GM19328 (cell line): ENCODE data around the gene NINJ2.

Experiments used
- ATAC-seq: cut with Tn5 transposase; IDR thresholded peaks from one replicate; pipeline ENCODE4 v1.9.1; 2021; ENCODE audit warnings: mild to moderate bottlenecking, moderate library complexity; ENCODE audit not compliant: unreplicated experiment

Gene NINJ2

GRCh38 chr12:535396-535795 is 127.8 kb downstream of the NINJ2 start:
- ATAC-seq = no peak

DNA sequence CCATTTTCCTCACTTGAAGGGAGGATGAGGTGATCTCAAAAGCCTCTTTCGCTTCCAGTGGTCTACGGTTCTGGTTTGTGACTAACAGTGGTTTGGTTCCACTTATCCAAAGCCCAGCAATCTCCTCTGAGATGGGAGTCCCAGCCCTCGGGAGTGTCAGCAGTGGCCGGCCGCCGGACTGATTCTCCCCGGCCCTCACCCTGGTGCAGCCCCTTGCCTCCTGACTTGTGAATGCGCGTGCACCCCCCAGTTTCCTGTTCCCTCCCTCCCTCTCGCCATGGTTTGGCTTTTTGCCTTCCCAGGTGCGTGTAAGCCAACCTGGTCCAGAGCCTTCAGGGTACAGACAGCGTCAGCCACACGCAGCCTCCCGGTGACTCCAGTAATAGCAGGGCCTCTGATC is 129.0 kb downstream of the NINJ2 start:
- ATAC-seq = no peak

DNA sequence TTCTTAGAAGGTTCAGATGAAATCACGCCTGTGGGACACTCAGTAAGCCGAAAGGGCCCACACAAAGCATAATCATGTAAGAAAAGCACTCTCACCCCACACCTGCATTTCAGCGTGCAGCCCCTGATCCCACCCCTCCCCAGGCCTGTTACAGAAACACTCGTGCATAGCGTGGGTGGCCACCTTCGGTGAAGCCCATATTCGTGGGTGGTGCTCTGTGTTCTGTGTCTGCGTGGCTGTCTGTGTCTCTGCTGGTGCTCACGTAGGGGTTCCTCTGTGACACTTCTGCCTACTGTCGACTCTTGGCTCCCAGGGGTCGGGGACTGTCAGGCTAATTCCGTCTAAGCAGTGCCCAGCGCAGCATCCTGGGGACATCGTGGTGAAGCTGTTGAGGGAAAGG is 129.5 kb downstream of the NINJ2 start:
- no peak for ATAC-seq

- ATAC-seq = no peak
Observed at GRCh38 chr12:532908-533565, 130.2 kb downstream of the NINJ2 start.

GRCh38 chr12:531951-532585 is 131.2 kb downstream of the NINJ2 start:
- no peak for ATAC-seq

DNA sequence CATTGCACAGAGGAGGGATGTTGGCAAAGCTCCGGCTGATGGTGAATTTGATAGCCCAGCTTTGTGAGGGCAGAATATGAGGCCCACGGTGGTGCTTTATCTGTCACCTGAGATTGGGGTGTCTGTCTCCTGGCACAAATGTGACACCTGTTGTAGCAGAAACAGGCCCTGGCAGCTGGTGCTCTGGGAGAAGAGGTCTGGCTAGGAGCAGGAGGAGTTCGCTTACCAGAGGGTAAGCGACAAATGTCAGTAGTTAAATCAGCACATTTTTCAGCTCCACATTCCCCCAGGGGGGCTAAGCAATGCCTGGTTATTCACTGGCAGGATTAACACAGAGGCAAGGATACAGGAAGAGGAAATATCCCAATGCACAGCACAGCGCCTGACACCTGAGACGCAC is 132.4 kb downstream of the NINJ2 start:
- no peak for ATAC-seq

DNA sequence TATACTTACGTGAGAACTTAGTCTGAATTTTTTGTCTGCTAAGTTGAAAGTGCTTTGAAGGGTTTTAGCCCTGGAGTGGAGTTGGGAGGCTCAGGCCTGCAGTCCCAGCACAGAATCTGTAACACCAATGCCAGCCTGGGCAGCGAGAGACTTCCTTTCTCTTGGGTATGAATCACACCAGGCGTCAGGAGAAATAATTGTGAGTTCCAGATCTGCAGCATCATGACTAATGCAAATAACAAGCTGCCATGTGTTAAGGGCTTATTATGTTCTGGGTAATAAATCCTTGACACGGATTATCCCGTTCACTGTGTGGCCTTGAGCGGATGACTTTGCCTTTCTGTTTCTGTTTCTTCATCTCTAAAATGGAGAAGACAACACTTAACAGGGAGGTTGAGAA is 132.9 kb downstream of the NINJ2 start:
- ATAC-seq = no peak

GRCh38 chr12:527729-528128 is 135.5 kb downstream of the NINJ2 start:
- no peak for ATAC-seq

DNA sequence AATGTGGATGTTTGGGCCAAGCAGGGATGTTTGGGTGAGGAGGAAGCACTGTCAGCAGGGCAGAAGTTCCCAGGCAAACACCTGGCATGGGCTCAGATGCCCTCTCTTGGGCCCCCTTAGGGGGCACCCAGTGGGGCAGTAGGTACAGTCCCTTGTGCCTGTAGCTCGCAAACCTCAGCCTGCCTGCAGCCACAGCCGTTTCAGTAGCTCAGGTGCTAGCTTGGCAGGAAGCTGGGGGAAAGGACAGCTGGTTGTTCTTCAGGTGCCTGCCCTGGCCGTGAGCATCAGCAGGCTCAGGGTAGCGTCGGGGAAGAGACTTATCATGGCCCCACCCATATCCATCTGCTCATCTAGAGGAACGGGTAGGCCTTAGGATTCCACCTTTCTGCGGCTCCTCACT is 136.0 kb downstream of the NINJ2 start:
- no peak for ATAC-seq

DNA sequence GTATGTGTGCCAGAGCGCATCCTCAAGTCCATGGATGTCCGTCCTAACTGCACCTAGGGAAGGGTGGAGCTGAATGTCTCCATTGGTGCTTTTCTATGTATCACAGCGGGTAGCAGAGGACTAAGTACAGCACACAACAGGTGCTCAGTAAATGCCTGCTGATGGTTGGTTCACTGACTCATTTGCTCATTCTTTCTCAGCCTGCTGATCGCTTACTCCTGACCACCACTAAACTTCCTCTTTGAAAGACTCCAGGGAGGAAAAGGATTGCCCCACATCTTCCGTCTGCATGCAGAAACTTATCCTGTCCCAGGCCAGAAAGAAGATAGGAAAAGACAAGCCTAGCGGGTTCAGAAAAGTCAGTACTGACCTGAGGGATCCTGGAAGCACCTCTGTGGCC is 137.2 kb downstream of the NINJ2 start:
- no peak for ATAC-seq

DNA sequence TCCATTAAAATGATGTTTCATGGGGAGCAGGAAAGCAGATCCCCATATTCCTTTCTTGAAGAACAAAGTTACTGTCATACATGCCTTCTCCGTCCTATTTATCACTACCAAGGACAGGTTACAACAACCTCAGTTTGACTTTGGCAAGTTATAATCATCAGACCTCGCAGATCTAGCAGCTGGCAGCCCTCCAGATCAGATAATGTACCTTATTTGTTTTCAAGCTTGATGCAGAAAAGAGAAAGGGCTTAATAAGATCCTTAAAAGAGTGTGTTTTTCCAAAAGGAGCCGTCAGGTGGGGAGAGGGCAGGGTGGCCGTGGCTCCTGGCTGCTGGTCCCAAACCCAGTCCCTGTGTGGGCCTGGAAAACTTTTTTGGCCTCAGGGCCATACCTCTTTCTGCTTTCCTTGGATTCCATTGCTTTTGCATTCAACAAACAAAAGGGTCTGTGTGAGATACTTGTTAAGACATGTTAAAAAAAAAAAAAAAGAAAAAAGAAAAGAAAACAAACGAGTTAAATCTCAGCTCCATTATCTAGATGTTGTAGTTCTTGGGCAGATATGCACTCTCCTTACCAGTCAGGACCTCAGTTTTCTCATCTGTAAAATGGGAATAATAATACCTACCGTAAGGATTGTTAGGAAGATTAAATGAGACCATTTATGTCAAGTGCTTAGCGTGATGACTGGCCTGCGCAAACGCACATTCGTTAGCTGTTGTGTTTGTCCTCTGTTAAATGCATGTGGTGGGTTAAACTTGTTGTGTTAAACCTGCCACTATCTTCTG is 138.9 kb downstream of the NINJ2 start:
- ATAC-seq = no peak

GRCh38 chr12:522692-523378 is 140.4 kb downstream of the NINJ2 start:
- ATAC-seq = no peak

DNA sequence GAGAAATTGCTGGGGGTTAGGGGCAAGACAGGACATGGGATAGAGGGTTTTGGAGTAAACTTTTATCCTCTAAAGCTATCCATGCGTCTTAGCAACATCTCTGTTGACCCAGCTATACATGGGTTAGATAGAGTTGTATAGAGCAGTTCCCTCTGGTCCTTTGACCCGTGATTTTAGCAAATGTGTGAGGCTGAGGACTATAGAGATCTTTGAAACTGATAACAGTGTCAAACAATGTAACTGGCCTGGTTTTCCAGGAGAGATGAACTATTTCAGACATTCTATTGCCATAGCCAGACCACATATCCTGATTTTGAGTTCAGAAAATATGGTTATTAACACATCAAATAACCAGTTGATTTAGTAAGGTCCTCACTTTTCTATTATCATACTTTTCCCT is 143.1 kb downstream of the NINJ2 start:
- ATAC-seq = no peak

DNA sequence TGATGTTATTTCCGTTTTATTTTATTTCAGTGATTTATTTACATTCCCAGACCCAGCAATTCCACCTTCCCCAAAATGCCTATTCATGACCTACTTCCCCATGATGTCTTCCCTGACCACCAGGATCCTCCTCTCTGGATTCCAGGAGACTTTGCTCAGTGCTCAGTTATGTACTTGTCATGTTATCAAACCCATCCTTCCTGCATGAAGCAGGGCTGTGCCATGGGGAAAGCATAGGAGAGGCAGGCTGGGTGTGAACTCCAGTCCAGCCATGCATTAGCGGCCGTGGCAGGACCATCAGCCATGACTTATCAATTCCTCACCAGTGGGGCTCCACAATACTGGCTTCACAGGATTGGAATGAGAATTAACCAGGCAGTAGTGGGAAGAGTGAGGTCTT is 145.7 kb downstream of the NINJ2 start:
- no peak for ATAC-seq
